NCI-H1092 treated with DMSO at 0.1 percent for 48 hours (cell line): Measurements from ENCODE around the gene DTNBP1.

Source experiments
- DNase-seq: peaks from one replicate; lab custom pipeline; 2025; lab: John Stamatoyannopoulos, UW

The DTNBP1 gene

DNA sequence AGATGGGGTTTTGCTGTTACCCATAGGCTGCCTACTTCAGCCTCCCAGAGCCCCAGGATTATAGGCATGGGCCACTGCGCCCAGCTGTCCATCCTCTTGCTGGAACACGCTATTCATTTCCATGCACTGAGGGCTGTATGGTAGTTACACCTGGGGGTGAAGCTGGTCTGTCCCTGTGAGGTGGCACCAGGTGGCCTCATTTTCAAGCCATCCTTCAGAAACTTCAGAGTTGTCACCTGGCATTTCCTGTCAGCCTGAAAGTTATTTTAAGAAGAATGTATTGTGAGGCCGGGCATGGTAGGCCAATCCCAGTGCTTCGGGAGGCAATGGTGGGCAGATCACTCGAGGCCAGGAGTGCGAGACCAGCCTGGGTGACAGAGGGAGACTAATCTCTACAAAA, 147.6 kb downstream of the DTNBP1 start:
- no peak for DNase-seq

DNA sequence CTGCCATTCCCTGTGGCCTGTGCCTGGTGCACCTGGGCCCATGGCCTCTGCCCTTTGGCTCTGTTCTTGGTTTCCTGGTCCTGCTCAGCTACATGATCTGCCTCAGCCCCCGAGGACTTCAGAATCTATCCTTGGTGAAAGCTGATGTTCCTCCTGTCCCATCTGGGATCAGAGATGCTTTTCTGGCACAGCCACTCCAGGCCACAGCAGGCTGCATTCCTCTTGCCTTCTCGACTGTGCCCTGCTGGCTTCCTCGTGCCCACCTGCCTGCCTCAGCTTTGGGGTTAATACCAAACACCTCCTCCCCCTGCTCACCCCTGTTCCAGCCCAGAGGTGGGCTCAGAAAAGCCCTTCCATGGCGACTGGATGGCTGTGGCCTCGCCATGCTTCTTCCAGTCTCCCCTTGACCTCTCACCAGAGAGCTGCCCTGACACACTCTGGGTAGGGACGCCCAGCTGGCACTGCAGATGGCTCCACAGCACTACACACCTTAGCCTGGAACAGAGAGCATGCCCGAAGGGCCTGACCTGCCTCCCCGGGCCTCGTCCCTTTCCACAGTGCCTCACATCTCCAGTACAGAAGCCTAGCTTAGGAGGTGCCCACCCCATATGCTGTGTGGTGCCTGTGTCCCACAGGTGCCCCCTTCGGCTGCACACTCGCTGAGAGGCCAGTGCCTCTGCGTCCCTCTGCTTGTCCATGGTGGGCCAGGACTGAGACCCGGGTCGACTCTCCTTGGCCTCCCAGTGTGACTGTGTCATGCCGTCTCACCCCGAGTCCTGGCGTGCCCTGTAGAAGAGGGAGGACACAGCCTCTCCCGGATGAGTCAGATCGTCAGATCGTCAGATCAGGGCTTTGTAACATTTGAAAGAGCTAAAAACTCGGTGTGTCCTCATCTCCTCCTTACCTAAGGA, 148.8 kb downstream of the DTNBP1 start:
- DNase-seq, result no peak

DNA sequence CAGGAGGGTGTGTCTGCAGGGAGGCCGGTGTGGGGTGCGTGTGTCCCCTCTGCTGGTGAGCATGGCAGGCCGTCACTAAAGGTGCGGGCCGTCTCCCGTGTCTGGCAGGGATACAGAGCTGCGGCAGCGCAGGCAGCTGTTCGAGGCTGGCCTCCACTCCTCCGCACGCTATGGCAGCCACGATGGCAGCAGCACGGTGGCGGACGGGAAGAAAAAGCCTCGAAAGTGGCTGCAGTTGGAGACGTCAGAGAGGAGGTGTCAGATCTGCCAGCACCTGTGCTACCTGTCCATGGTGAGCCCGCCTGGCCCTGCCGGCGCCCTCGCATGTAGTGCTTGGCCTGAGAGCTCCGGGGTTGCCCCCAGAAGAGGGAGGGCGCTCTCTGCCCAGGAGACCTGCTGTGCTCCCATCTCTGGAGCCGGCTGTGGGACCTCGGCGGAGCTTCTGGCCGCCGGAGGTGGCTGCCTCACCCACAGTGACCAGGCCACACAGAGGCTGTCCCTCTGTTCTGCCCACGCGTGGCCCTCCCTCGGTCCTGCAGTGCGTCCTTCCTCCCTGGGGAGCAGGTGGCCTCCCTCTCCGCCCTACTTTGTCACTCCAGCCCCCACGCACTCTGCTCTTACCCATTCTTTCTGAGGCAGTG, 149.6 kb downstream of the DTNBP1 start:
- DNase-seq, result no peak

DNA sequence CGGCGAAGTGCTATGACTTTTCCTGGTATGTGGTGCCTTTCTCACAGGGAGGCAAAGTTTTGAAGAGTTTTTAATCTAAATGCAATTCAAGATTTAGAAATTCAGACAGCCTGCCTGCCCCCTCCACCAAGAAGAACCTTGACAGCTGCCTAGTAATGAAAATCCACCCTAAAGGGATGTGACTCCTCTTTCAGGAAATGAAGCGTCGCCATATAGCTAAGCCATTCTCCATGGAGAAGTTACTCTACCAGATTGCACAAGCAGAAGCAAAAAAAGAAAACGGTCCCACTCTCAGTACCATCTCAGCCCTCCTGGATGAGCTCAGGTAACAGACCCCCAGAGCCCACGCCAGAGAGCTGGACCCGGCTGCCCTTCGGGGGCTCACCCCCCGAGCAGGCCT, 150.1 kb downstream of the DTNBP1 start:
- DNase-seq, result no peak

DNA sequence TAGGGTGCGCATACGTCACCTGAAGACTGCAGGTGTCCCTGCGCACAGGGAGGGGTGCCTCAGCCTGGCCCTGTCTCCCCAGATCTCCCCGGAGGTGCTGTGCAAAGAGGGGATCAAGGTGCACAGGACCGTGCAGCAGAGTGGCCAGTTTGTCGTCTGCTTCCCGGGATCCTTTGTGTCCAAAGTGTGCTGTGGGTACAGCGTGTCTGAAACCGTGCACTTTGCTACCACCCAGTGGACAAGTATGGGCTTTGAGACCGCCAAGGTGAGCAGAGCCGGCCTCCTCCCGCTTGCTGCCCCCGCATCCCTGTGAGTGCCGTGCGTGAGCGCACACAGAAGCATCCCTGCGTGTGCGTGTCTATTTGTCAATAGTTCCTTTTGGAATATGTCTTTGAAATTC, 150.7 kb downstream of the DTNBP1 start:
- DNase-seq, result no peak

DNA sequence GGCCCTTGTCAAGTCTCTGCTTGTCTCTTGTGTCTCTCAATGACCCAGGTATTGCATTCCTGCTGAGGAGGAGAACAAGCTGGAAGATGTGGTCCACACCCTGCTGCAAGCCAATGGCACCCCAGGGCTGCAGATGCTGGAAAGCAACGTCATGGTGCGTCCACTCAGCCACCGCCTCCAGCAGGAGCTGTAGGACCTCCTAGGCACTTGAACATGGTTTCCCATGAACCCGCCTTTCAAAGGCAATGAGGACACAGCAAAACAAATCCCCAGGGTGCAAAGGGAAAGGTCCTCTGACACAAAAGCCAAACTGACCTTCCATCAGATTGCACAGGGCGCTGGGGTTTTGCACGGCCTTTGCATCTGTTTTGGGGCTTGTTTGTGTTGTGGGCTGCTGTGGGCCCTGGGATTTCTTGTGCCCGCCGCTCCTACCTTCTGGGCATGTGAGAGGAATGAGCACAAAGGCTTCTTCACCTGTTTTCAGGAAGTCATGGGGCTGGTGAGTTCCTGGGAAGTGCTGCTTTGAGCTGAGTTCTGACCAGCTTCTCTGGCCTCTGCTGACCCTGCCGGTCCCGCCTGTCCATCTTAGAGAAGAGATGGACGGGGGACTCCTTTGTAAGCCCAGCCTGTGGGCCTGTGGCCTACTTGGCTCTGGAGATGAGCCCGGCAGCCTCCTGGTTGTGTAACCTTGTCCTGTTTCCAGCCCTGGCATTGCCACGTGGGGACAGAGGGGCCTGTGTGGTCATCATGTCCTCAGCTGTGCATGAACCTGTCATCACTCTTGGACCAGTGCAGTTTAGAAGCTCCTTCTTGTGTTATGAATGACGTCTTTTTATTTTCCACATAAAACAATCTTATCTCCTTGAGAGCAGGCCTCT, 151.3 kb downstream of the DTNBP1 start:
- DNase-seq, result no peak

DNA sequence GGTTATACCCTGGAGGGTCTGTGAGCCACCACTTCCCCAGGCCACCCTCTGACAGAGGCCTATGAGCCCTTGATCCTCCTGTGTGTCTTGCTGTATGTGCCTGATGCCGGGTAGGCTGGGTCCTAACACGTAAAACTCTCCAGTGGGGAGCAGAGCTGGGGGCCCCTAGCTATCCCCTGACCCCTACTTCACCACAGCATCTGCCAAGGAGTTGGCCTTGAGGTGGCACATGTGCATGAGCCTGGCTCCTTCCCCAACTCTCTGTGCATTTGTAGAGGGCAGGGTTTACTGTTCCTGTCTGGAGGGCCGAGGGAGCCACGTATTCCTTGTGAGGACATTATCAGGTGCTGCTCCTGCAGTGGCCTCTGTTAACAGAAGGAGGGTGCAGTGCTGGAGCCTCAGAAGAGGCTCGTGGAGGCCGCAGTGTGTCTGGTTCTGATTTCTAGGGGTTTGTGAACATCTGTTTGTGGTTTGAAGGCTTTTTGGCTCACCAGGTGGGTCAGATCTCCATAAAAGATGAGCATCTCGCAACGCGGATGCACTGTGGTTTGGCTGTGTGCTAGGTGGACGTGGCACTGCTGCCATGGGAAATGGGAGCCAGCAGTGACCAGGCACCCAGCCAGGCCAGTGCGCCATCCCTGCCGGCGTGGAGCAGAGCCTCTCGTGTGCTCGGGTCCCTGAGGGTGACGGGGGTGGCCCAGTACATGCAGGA, 152.1 kb downstream of the DTNBP1 start:
- DNase-seq, result no peak

DNA sequence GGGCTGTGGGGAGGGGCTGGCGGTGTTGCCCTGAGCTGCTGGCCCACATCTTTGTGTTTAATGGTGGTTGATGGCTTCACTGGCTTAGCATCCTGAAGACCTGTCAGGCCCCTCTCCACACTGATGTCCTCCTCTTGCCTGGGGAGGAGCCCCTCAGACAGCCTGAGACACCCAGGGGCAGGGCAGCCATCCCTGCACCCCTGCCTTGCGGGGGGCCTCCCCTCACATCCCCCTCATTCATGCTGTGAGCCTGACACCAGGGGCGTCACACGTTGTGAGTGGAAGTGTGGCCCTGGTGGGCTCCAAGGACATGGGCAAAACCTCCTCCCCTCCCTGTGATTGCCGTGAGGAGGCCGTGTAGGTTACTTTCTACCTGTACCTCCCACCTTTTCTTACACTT, 152.7 kb downstream of the DTNBP1 start:
- no peak for DNase-seq

DNA sequence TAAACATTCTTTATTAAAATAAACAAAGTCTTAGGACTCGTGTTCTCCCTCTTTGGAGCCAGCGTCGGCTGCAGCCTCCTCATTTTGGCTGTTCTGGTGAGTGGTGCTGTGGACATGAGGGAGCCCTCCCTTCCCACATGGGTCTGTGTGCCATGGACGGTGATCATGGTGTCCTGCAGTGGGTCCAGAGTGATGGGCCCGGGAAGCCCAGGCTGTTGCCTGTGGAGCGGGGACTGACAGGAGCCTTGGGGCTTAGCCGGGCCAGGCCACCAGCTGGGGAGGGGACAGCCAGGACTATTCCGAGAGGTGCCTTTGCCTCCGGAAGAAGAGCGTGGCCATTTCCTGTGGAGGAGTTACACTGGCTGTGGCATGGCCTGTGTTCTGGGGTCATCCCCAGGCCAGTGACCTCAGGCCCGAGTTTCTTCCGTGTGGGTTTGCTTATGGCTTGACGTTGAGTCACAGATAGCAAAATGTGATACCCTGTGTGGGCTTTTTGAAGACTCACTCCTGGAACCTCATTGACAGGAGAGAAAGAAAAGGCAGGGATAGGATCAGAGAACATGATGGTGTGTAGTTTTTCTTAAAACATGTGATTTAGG, 153.4 kb downstream of the DTNBP1 start:
- no peak for DNase-seq

DNA sequence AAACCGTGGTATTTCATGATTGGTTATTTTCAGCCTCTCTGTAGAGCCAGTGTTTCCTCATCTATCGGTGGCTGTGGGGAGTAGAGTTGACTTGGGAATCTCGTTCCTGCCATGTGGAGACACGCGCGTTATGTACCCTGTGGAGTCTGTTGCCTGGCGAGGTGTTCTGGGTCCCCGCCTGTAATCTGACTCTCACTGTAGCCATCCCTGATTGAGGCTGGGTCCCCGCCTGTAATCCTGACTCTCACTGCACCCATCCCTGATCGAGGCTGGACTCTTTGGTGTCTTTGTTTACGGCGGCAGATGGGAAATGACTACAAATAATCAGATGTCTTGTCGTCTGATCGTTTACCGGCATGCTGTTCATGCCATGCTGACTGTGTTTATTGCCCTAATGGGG, 153.9 kb downstream of the DTNBP1 start:
- no peak for DNase-seq

DNA sequence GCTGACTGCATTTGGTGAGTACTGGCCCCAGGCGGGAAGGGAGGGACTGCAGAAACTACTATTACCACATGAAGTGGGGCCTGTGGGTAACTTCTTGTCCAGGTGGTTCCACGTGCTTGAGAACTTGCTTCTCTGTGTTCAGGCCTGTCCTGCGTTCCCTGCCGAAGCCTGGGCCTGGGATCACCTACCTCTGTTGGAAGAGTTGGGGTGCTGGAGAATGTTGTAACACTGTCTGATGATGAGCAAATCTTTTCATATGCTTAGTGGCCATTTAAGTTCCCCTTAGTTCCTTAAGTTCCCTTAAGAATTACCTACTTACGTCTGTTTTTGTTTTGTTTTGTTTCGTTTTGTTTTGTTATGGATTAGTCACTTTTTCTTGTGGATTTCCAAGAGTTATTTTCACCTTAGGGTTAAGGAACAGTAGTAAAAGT, 154.4 kb downstream of the DTNBP1 start:
- DNase-seq, result no peak

DNA sequence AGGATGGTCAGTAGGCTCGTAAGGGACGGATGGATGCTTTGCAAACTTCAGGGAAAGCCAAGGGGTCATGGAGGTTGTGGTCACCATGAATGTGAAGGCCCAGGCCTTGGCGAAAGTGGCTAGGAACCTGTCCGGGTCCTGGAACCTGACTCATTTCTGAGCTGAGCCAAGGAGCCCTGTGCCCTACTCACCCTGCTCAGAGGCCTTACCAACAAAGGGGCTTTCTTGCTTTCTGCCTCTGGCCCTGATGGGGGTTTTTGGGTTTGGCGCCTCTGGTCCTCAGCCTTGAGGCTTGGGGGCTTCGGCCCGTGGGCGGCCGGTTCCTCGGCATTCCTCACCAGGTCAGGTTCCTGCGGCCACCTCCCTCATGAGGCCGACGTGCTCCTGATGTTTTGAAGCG, 155.1 kb downstream of the DTNBP1 start:
- DNase-seq, result no peak

DNA sequence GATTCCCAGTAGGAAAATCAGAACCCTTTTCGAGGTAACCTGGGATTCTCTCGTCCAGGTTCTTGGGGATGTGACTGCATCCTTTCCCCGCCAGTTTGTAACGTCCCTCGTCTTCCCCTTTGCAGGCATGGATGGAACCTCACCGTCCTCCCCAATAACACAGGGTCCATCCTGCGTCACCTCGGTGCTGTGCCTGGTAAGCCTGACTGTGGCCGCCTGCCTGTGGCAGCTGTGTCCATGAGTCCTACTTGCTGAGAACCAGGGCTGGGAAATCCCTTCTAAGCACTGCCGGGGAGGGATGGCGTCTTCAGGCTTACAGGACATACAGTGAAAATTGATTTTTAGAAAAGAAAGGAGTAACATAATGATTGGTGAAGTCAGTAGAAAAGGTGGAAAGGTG, 155.6 kb downstream of the DTNBP1 start:
- DNase-seq, result no peak

DNA sequence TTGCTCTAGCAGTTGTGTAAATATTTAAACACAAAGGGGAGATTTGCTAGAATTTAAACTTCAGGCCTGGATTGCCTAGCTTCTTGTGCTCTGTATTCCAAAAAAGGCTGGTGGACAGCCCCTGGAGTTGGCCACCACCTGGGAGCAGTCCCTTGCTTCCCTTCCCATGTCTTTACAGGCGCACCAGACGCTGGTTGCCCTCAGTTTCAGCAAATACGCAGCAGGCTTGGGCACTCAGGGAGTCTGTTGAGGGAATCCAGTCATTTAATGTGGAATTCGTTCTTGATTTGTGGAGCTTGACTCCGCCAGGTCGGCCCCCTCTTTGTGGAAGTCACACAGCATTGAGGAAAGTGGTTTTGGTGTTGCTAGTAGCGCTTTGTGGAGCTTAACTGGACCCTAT, 156.8 kb downstream of the DTNBP1 start:
- no peak for DNase-seq

DNA sequence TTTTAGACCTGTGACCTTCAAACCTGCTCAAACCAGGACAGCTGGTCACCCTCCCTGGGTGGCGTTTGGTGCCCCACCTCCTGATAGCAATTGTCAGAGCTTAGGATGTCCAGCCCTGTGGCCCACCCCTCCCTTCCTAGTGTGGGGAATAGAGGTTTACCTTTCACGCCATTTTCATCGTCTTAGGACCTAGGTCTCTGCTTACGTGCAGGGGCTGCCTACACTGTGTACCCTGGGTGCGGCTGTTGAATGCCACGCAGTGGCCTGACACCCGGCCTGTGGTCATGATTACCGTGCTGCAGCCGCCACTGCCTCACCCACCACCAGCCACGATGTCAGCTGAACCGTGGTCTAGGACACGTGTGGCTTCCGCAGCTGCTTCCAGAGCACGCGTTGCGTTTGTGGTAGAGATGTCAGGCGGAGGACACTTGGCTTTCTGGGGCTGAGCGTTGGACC, 157.3 kb downstream of the DTNBP1 start:
- DNase-seq, result no peak

DNA sequence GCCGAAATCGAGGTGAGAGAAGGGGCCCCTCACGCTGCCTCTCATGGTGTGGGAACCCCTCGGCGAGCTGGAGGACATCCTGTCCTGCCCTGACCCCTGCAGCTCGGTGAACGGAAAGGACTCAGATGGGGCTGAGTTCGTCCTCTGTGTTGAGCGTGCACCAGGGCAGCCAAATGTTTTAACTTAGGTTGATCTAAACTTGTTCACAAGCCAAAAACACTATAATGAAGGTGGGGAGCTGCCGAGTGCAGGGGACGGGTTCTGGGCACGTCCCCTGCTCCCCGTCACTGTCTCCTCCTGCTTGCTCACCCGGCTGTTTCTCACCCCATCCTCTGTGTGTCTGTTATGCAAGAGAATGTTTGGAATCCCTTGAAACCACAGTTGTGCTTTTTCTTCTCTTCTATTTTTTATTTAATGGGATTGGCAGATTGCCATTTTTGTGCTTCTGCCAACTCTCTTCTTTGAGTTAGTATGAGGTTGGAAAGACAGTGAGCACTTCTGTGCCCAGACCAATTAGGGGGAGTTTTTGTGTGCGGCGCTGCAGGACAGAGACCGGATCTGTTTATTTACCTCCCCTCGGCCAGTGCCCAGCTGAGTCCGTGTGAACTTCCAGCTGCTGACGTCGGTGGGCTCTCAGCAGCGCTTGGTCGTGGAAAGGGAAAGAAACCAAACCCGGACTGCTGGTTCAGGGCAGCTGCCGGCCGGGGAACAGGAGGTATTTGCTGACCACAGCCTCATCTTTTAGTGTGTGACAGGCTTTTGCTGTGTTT, 158.1 kb downstream of the DTNBP1 start:
- DNase-seq, result peak; percentile 39

DNA sequence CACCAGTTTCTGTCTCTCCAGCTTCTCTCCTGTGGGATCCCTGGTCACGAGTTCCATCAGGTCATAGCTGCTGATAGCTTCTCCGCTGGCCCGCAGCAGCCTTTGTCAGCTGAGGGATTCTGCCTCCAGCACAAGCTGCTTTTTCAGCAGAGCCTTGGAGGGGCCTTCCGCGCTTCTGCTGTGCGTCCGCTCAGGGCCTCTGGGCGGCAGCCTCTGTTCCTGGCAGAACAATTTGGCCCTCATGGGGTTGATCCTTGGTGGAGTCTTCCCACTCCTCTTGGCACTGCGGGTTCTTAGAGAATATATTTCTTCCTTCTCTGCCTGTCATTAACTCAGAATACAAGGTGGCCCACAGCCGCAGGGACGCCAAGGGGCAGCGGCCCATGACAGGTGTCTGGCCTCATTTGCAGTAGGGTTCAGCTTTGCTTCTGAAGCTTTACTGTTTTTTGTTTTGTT, 158.8 kb downstream of the DTNBP1 start:
- DNase-seq, result no peak

DNA sequence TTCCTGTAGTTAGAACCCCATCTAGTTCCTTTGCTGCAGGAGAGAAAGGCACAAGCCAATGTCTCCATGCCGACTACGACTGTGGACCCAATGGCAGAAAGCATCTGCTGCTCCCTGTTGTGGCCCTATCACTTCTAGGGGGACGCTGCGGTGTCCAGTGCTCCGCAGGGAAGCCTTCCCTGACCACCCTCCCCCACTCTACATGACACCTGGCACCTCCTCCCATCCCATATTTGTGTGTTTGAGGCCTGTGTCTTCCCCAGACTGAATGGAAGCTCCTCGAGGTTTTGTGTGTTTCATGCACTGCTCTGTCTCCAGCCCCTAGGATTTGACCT, 159.5 kb downstream of the DTNBP1 start:
- no peak for DNase-seq

DNA sequence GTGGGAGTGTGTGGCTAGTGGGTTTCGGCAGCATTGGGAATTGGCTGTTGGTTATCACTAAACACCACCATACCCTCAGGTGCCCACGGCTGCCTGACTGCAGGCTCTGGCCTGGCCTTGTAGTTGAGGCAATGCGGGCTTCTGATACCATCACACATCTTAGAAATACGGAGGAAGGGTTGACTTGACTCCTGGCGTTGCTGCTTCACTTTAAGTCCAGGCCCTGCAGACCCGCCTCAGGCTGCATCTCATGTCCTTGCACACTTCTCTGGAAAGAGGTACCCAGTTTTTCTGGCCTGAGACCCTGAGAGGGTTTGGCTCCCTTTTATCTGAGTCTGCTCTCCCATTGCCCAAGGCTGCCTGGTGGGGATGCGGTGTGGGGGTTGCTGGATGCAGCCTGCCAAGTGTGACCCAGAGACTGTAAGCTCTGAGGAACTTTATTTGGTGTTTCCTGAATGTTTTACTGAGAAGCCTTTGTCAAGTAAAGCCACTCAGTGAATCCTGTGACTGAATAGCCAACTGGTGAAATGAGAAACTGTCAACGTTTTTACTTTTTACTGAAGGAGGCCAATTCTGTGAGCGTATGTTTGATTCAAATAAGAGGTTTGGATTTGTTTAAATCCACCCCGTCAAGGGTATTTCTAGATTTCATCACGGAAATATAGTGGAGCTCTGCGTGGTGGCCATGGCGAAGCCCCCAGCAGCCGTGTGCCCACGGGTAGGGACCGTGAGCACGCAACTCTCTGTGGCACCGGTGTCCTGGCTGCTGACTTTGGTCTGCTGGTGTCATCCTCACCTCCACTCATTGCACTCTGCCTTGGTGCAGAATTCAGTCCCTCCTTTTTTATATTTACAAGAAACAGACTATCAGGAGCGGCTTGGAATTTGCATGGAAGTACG, 160.1 kb downstream of the DTNBP1 start:
- DNase-seq, result no peak
